HCT116 (cell line): ENCODE results near the gene CDK13. TPM values are rescaled to one million over a fixed set of nuclear protein-coding genes. Genes with fewer than 3 reads are reported as not detected.

ENCODE experiments used
- ATAC-seq: fragments of 200-7000 bp; cut with Tn5 transposase; 2 replicates; pipeline ENCODE4 v1.9.1; 2020; ENCODE audit warnings: mild to moderate bottlenecking, moderate library complexity
- BruUV-seq: library from RNA; stranded (reverse); fragments of 400-500 nt; replicated peaks from 2 replicates; lab custom pipeline; 2021; lab: Mats Ljungman, UMichigan
- CTCF ChIA-PET: fragments of 300-600 bp; sonication (Branson Sonifier 250); formaldehyde crosslinking; loops from one replicate; lab custom pipeline; 2021; ENCODE audit warnings: antibody characterized with exemption; lab: Charles Lee
- POLR2A ChIA-PET: fragments of 300-600, 350-600 bp; sonication (Branson Sonifier 250); formaldehyde crosslinking; loops from one replicate; lab custom pipeline; 2021; ENCODE audit warnings: antibody characterized with exemption; lab: Charles Lee
- RAD21 ChIA-PET, 2 experiments: fragments of 300-600 bp; sonication (Branson Sonifier 250); formaldehyde crosslinking; loops; one replicate each; lab custom pipeline; 2023; ENCODE audit warnings: low total read pairs in 2 of 2; ENCODE audit not compliant: uncharacterized antibody in 2 of 2, unreplicated experiment in 2 of 2, low non-redundant PET in 1 of 2; lab: Charles Lee
- DNase-seq: peaks from one replicate; pipeline ENCODE4 v3.0.0-alpha.2; 2010; ENCODE audit warnings: low read depth, low spot score
- H2AFZ ChIP-seq: fragments of 200-600 bp; shearing (Covaris generic), sonication (generic); 2 replicates; pipeline ENCODE4 v1.6.1; 2017; ENCODE audit warnings: low read depth, mixed run types, mixed read lengths, antibody characterized with exemption, low read length; ENCODE audit not compliant: poor library complexity, severe bottlenecking
- H3K27ac ChIP-seq: 2 replicates; pipeline ENCODE4 v1.5.1; 2012; ENCODE audit warnings: low read depth, low read length
- H3K27me3 ChIP-seq: fragments of 200-600 bp; sonication (generic); 2 replicates; pipeline ENCODE4 v1.6.1; 2016; ENCODE audit warnings: mixed run types, low read length, mixed read lengths; ENCODE audit not compliant: insufficient read depth
- H3K36me3 ChIP-seq, 2 experiments: fragments of 200-500 bp in 1 of 2; fragments of 200-600 bp in 1 of 2; sonication (Bioruptor generic) in 1 of 2; sonication (generic) in 1 of 2; 2 replicates each; pipeline versions ENCODE4 v1.5.1 to v1.6.1; 2014 to 2016; ENCODE audit warnings: low read length in 2 of 2, inconsistent platforms in 1 of 2, mixed read lengths in 1 of 2, mixed run types in 1 of 2; ENCODE audit not compliant: insufficient read depth in 2 of 2, control insufficient read depth in 1 of 2
- H3K4me1 ChIP-seq, 2 experiments: fragments of 200-600 bp in 1 of 2; sonication (generic) in 1 of 2; 2 replicates each; pipeline versions ENCODE4 v1.5.1 to v1.6.1; 2012 to 2017; ENCODE audit warnings: low read length in 2 of 2, inconsistent platforms in 1 of 2, mild to moderate bottlenecking in 1 of 2, mixed read lengths in 1 of 2, mixed run types in 1 of 2, moderate library complexity in 1 of 2; ENCODE audit not compliant: insufficient read depth in 2 of 2, control insufficient read depth in 1 of 2
- H3K4me2 ChIP-seq: fragments of 200-600 bp; sonication (generic); 2 replicates; pipeline ENCODE4 v1.6.1; 2017; ENCODE audit warnings: mixed run types, low read length, mixed read lengths
- H3K4me3 ChIP-seq, 2 experiments: fragments of 200-600 bp in 1 of 2; sonication (generic) in 1 of 2; replicated peaks in 1 of 2; 2 replicates each; pipeline ENCODE4 v1.5.1; 2011 to 2016; ENCODE audit warnings: low read length in 2 of 2, control low read depth in 1 of 2, low read depth in 1 of 2, mild to moderate bottlenecking in 1 of 2, mixed read lengths in 1 of 2, mixed run types in 1 of 2
- H3K79me2 ChIP-seq: fragments of 200-600 bp; sonication (generic); 2 replicates; pipeline ENCODE4 v1.6.1; 2017; ENCODE audit warnings: mild to moderate bottlenecking, mixed run types, low read length, moderate library complexity, mixed read lengths; ENCODE audit not compliant: insufficient read depth
- H3K9ac ChIP-seq: fragments of 200-600 bp; sonication (generic); 2 replicates; pipeline ENCODE4 v1.6.1; 2016; ENCODE audit warnings: low read length, mixed read lengths
- H3K9me2 ChIP-seq: fragments of 200-600 bp; sonication (generic), shearing (Covaris generic); 2 replicates; pipeline ENCODE4 v1.6.1; 2017; ENCODE audit warnings: mixed run types, mild to moderate bottlenecking, moderate library complexity; ENCODE audit not compliant: insufficient read depth
- H3K9me3 ChIP-seq, 2 experiments: fragments of 200-500 bp in 1 of 2; fragments of 200-600 bp in 1 of 2; sonication (Bioruptor generic) in 1 of 2; sonication (generic) in 1 of 2; 2 replicates each; pipeline ENCODE4 v1.6.1; 2014 to 2017; ENCODE audit warnings: low read length in 2 of 2, mixed read lengths in 2 of 2, inconsistent platforms in 1 of 2, low read depth in 1 of 2, mild to moderate bottlenecking in 1 of 2, mixed run types in 1 of 2, moderate library complexity in 1 of 2; ENCODE audit not compliant: control insufficient read depth in 1 of 2, insufficient read depth in 1 of 2
- H4K20me1 ChIP-seq: fragments of 200-600 bp; sonication (generic), shearing (Covaris generic); 2 replicates; pipeline ENCODE4 v1.6.1; 2017; ENCODE audit warnings: mixed run types, mild to moderate bottlenecking, moderate library complexity; ENCODE audit not compliant: insufficient read depth
- CBX3 ChIP-seq: IDR thresholded peaks from 2 replicates; pipeline ENCODE4 v1.6.1; 2012; ENCODE audit warnings: low read depth
- EGR1 ChIP-seq: IDR thresholded peaks from 2 replicates; pipeline ENCODE4 v1.6.1; 2012; ENCODE audit warnings: low read depth
- EZH2phosphoT487 ChIP-seq: fragments of 200-600 bp; IDR thresholded peaks from 2 replicates; pipeline ENCODE4 v1.6.1; 2018; ENCODE audit warnings: antibody characterized with exemption, borderline replicate concordance
- POLR2A ChIP-seq: IDR thresholded peaks from 2 replicates; pipeline ENCODE4 v1.7.0; 2011; ENCODE audit warnings: borderline replicate concordance; ENCODE audit not compliant: insufficient read depth, insufficient read length; ENCODE audit errors: extremely low read depth
- RAD21 ChIP-seq: IDR thresholded peaks from 2 replicates; pipeline ENCODE4 v1.6.1; 2012; ENCODE audit warnings: low read depth, mild to moderate bottlenecking
- SP1 ChIP-seq: IDR thresholded peaks from 2 replicates; pipeline ENCODE4 v1.6.1; 2012; ENCODE audit warnings: low read depth
- SRF ChIP-seq: IDR thresholded peaks from 2 replicates; pipeline ENCODE4 v1.6.1; 2012; ENCODE audit warnings: low read depth
- YY1 ChIP-seq: IDR thresholded peaks from 2 replicates; pipeline ENCODE4 v1.6.1; 2011; ENCODE audit warnings: low read length, low read depth, moderate library complexity, mild to moderate bottlenecking; ENCODE audit not compliant: insufficient replicate concordance; ENCODE audit errors: extremely low read depth
- ZNF274 ChIP-seq: fragments of 200-500 bp; sonication (Bioruptor generic); IDR thresholded peaks from 2 replicates; pipeline ENCODE4 v1.6.1; 2014; ENCODE audit warnings: mild to moderate bottlenecking, low read depth, low read length, inconsistent platforms
- intact Hi-C: fragments of 100-400 bp; cut with micrococcal nuclease; formaldehyde crosslinking; loops from 2 replicates; pipeline ENCODE4 v1.10.0; 2022
- total RNA-seq: library from RNA; stranded (reverse); gene quantifications from one replicate; pipeline ENCODE4 v1.2.1, GENCODE V29; 2021; ENCODE audit not compliant: unreplicated experiment
- TF ChIP-seq, protein P1 (sequence below): IDR thresholded peaks from 2 replicates; pipeline ENCODE4 v1.6.1; 2012
- TF ChIP-seq, protein P2 (sequence below): IDR thresholded peaks from 2 replicates; pipeline ENCODE4 v1.6.1; 2012
- TF ChIP-seq, protein P3 (sequence below), 3 experiments: fragments of 200-600 bp in 1 of 3; sonication (generic) in 1 of 3; IDR thresholded peaks in 2 of 3; conservative IDR thresholded peaks in 1 of 3; 2 replicates each; pipeline ENCODE4 v1.5.1; 2012 to 2017; ENCODE audit warnings: low read depth in 2 of 3, low read length in 2 of 3, antibody characterized with exemption in 1 of 3, borderline replicate concordance in 1 of 3, control low read depth in 1 of 3, mild to moderate bottlenecking in 1 of 3, mixed read lengths in 1 of 3, mixed run types in 1 of 3, moderate library complexity in 1 of 3; ENCODE audit not compliant: insufficient read depth in 1 of 3

Gene CDK13
- total RNA-seq, 1 experiment from 2014 or later = 28.8 TPM

DNA sequence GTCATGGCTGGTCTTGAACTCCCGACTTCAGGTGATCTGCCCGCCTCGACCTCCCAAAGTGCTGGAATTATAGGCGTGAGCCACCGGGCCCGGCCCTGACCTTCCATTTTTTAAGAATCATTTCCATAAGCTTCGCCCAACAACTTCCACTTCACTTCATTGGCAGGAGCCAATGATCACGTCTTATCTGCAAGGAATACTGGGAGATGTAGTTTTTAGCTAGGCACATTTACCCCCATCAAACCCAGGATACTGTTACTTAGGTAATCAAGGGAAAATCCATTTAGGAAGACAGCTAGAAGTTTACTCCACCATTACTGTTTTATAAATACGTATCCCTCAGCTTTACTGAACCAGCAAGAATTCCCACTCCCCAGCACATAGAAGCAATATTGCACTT is 3.4 kb upstream of the CDK13 start:
- no peaks in the 10 kb centered on the region for H4K20me1 ChIP-seq
- H3K4me1 ChIP-seq = peaks cover 2 to 8% of the 10 kb centered on the region in 2 experiments; a peak in 3 of 4 replicates
- TF ChIP-seq EGR1 (no peak), RAD21 (no peak), ZNF274 (no peak), EZH2phosphoT487 (no peak)
- ATAC-seq (no peak), DNase-seq (no peak)
- H3K79me2 ChIP-seq = peaks cover 16% of the 10 kb centered on the region
- intact Hi-C loops = no loop called here
- no peaks in the 10 kb centered on the region; a peak in 1 of 4 replicates for H3K9me3 ChIP-seq
- POLR2A ChIA-PET = no interaction called here
- H3K4me3 ChIP-seq = no peak overlapping the region
- CTCF ChIA-PET = no interaction called here
- H3K27ac ChIP-seq = no peak overlapping the region
- H3K9me2 ChIP-seq = no peaks in the 10 kb centered on the region
- RAD21 ChIA-PET = no interaction called here
- no TSS peak for BruUV-seq
- H3K27me3 ChIP-seq = no peaks in the 10 kb centered on the region
- no peak overlapping the region for H3K4me2 ChIP-seq
- H3K36me3 ChIP-seq = no peaks in the 10 kb centered on the region
- H2AFZ ChIP-seq = no peak overlapping the region
- no peak overlapping the region for H3K9ac ChIP-seq

DNA sequence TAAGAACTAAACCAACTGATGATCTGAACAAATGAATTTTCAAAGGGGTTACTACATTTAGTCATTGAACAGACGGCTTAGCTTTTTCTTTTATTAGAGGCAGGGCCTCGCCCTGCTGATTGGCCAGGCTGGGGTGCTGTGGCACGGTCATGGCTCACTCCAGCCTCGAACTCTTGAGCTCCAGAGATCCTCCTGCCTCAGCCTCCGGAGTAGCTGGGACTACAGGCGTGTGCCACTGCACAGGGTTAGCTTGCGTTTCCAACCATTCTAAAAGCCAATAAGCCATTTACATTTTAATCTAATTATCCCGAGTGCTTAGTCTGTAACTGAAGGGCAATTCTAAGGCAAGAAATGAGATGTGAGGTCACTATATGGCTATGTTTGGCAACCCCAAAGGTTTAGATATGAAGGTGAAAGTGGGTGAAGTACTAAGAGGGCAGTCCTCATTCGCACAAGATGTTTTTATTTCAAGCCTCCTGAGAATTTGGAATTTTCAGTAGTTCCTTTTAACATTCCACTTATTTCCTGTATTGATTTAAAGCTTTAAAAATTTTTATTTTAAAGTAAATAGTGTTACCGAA is 1.6 kb upstream of the CDK13 start:
- ChIA-PET RAD21 (interaction anchor here in 1 of 2 experiments (0.7 kb wide), 1 partner anchor 20 kb away, joined by 5 read pairs; no protein-coding TSS in a partner anchor), CTCF (interaction anchor here (1.2 to 1.3 kb wide), 2 partner anchors 52 to 368 kb away, joined by 6 to 7 read pairs; no protein-coding TSS in a partner anchor), POLR2A (interaction anchor here (1.2 kb wide), 1 partner anchor 8 kb away, joined by 5 read pairs; no protein-coding TSS in a partner anchor)
- Histone ChIP-seq H3K36me3 (no peaks in the 10 kb centered on the region), H2AFZ (no peak overlapping the region), H3K27me3 (no peaks in the 10 kb centered on the region), H3K9ac (peak overlapping the region; percentile 91), H3K79me2 (peaks cover 34% of the 10 kb centered on the region), H3K9me3 (no peaks in the 10 kb centered on the region), H3K9me2 (no peaks in the 10 kb centered on the region), H3K4me1 (peaks cover 9 to 21% of the 10 kb centered on the region in 2 experiments; a peak in 3 of 4 replicates), H3K4me3 (peak overlapping the region; percentile 90 to 93), H3K27ac (peak overlapping the region; percentile 98), H3K4me2 (peak overlapping the region; percentile 86), H4K20me1 (no peaks in the 10 kb centered on the region)
- TF ChIP-seq, protein P1, sequence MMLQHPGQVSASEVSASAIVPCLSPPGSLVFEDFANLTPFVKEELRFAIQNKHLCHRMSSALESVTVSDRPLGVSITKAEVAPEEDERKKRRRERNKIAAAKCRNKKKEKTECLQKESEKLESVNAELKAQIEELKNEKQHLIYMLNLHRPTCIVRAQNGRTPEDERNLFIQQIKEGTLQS = no peak
- TF ChIP-seq SP1 (no peak), YY1 (no peak), CBX3 (no peak), POLR2A (no peak), SRF (no peak)
- TF ChIP-seq, protein P2, sequence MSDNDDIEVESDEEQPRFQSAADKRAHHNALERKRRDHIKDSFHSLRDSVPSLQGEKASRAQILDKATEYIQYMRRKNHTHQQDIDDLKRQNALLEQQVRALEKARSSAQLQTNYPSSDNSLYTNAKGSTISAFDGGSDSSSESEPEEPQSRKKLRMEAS = no peak
- TF ChIP-seq, protein P3, sequence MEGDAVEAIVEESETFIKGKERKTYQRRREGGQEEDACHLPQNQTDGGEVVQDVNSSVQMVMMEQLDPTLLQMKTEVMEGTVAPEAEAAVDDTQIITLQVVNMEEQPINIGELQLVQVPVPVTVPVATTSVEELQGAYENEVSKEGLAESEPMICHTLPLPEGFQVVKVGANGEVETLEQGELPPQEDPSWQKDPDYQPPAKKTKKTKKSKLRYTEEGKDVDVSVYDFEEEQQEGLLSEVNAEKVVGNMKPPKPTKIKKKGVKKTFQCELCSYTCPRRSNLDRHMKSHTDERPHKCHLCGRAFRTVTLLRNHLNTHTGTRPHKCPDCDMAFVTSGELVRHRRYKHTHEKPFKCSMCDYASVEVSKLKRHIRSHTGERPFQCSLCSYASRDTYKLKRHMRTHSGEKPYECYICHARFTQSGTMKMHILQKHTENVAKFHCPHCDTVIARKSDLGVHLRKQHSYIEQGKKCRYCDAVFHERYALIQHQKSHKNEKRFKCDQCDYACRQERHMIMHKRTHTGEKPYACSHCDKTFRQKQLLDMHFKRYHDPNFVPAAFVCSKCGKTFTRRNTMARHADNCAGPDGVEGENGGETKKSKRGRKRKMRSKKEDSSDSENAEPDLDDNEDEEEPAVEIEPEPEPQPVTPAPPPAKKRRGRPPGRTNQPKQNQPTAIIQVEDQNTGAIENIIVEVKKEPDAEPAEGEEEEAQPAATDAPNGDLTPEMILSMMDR (IDR thresholded peaks at IDR 0.05 in 2 of 3, conservative IDR thresholded peaks at IDR 0.05 in 1 of 3; ENCODE audit: borderline replicate concordance in 1 of 3, insufficient read depth in 1 of 3, low read depth in 2 of 3, low read length in 2 of 3) = no peak
- intact Hi-C loops = no loop called here
- no TSS peak for BruUV-seq
- ATAC-seq (no peak), DNase-seq (no peak)
